Measurements from ENCODE around the gene PHF14.

PHF14 gene

DNA sequence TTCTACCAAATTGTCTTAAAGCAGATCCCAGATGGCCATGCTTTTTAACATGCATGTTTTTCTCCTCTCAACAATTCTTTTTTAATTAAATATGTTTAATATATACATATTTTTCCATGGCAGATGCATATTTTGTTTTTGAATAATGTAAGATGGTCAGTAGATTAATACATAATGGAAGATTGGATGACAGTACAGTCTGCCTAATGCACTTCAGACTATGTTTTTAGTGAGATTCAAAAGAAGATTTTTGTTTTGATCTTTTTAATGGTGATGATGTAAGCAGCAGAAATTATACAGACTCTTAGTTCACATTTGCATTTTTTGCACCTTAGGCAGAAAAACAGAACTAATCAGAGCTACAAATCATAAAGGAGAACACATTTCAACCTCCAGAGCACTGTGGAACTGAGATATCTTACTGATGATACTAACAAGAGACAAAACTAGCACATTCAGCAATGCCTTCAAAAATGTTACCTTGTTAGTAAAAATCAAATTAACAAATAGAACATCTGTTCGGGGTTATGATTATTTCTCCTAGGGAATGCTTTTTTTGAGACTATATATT, 203.4 kb downstream of the PHF14 start:
- no peak for DNase-seq

DNA sequence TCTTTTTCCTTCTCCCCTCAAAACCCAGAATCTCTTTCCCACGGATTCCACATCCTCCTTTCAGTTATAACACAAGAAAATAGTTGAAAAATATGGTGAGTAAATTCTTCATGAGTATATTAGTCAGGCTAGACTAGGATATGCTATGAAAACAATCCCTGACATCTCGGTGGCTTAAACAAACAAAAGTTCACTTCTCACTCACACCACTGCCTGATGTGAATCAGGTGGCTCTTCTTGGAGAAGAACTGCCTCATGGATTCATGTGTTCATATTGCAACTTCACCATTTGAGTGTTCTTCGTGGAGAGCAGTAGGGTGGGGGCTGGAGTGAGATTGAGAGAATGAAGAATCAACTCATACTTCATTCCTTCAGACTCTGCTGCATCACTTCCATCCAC, 204.1 kb downstream of the PHF14 start:
- no peak for DNase-seq

DNA sequence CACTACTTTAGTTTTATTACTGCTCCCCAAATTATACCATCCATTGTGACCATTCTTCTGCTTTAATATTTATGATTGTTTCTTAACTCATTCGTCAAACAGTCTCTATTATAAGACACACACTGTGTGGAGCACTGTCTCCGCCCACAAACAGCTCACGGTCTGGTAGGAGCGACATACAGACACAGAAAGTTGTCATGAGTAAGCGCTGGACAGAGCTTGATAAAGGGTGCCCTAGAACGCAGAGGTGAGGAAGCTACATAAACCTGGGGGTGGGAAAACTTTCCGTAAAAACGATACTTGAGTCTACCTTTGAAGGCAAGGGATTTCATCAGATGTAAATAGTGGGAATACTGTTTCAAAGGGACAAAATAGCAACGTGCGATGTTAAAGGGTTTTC, 207.9 kb downstream of the PHF14 start:
- no peak for DNase-seq

- no peak for DNase-seq
Observed at GRCh38 chr7:11182736-11183135, 209.1 kb downstream of the PHF14 start.

DNA sequence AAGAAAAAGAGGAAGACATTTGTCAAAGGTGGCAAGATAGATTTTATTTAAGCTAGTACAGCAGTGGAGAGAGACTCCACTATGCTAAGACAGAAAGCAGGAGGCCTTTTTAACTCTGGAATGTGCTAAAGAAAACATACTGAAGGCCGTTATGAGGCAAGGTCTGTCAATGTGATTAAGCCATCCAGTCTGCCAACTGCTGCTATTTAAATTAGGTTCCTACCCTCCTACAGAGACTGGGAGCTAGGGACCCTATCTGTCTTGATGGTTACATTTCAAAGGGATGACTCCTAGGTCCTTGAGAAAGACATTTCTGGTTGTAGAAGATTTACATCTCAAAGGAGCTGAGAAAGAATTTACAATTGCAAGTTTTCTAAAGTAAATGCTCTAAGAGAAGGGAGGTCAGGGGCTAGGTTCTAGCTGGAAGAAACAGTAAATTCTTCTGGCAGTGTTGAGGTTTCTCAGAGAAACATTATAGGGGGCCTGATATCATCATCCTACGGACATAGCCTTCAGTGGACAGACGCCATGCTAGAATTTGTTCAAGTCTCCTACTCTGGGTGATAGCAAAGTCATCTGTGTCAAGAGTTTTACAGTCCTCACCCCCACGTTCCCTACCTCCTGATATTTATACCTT, 211.6 kb downstream of the PHF14 start:
- DNase-seq, result no peak

DNA sequence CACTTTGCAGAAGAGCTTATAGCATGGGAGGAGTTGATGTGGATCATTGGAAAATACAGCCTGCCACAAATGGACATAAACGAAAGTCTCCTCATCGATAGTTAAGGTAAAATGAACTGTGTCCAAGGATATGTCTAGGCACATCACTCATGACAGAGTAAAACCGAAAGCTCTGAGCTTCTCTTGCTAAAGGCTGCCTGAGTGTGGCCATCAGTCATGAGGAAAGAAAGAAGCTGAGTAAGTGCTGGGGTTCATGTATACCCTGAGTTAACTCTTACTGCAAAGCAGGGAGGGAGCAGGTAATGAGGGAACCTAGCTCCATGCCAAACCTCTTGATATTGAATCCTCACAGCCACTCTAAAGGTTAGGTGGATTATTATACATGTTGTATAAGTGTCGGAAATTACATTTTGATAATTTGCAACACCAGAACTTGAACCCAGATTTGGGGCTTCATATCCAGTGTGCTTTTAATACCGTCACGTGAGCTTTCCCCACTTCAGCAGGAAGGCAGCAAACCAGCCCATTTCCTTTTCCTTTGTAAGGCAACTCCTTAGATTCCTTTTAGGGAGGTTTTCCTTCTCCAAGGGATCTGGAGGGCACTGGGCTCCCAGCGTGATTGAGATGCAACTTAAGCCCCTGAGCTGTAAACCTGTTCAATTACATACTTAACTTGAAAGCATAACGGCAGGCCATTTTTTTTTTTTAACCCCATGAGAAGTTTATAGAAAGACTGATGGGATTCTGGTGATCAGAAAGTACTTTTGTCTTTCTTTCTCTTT, 215.0 kb downstream of the PHF14 start:
- DNase-seq, result no peak

- DNase-seq, result no peak
Observed at GRCh38 chr7:11191081-11191480, 217.4 kb downstream of the PHF14 start.

GRCh38 chr7:11191574-11192220, 218.0 kb downstream of the PHF14 start:
- no peak for DNase-seq

DNA sequence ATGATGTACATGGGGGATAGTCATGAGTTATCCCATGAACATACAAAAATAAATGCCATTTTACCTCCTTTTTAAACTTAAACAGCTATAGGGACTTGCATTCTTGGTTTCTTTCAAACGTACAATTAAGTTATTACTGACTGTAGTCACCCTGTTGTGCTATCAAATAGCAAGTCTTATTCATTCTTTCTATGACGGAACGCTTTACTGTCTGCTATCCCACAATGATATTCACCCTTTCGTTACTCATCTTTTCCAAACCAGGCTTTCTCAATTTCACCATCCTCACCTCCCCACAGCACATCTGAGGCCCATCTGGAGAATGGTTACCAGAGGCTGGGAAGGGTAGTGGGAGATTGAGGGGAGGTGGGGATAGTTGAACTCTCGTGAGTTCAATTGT, 218.8 kb downstream of the PHF14 start:
- no peak for DNase-seq

DNA sequence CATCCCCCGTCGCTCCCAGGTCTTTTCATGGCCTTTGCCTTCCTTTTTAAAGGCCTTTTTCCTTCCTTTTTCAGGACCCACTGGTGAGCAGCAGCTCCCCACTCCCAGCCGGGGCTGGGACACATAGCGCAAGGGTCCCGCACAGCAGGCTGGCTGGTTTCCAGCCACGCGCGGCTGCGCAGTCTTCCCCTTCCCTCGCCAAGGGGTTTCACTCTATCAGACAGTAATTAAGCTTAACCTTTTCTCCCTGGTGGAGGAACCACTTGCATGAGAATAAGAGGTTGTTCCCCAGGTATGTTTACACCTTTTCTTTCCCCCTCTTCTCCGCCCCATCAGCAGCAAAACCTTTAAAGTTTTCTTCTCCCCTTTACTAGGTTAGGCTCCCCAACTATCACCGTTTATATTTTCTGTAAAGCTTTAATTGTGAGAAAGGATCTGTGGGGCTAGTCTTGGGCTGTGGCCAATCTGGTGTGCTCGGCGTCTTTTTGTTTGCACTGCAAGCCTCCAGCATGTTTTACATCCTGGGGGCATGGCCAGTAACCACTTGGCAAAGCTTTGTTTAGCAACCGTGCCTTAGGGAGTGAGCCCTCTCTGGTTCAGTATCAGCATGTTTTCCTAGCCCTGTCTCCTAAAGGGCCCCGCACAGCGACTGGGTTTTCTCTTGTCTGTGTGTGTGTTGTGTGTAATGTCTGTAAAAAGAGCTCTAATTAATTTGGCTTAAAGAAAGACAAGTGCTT, 219.6 kb downstream of the PHF14 start:
- peak; percentile 20 for DNase-seq

DNA sequence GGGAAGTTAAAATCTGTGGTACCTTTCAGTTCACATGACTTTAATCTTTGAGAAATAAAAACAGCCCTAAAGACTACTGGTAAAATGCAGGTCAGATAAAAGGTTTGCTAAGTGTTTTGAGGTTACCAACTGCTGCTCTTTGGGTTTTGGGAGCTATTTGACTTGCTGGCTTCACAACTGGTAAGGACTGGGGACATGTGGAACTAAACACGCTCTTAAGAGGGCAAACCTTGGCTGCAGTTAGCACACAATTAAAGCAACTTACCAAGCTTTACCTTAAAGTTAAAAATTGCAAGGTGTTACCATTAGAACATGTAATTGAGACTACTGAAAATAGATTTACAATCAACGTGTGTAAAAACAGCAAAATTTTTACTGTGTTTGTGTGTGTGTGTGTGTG, 220.2 kb downstream of the PHF14 start:
- DNase-seq, result no peak

- no peak for DNase-seq
Observed at GRCh38 chr7:11194492-11194891, 220.8 kb downstream of the PHF14 start.

GRCh38 chr7:11195502-11195901, 221.8 kb downstream of the PHF14 start:
- DNase-seq, result no peak

DNA sequence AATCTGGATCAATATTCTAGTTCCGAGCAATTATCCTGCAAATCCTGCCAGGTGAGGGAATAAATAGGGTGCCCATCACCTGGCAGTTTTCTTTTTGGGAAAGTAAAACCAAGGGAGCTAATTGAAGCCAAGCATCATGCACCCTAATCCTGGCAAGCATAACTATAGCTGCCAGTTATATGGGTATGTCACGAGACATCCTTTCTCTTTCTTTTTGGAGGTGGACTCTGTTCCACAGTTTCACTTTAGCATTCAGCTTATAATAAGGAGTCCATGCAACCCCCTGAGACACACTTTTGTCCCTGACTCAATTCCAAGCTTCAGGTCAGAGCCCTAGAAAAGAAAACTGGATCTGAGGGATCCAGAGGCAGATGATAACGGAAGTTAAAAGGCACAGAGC, 222.5 kb downstream of the PHF14 start:
- no peak for DNase-seq

- no peak for DNase-seq
Observed at GRCh38 chr7:11203224-11203623, 229.6 kb downstream of the PHF14 start.

DNA sequence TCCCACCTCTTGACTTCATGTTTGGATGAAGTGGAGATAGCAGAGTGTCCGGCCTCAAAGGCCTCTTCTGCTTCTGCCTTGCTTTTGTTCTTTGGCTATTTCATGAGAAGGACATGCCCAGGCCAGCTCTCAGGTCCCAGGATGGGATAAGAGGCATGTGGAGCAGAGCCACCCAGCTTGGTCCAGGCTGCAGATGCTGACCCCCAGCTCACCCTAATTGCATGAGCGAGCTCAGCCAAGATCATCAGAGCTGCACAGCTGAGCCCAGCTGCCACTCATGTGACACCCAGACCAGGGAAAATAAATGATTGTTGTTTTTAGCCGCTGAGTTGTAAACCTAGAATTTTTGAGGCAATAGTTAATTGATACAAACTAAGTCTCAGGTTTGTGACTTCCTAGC, 230.0 kb downstream of the PHF14 start:
- no peak for DNase-seq

DNA sequence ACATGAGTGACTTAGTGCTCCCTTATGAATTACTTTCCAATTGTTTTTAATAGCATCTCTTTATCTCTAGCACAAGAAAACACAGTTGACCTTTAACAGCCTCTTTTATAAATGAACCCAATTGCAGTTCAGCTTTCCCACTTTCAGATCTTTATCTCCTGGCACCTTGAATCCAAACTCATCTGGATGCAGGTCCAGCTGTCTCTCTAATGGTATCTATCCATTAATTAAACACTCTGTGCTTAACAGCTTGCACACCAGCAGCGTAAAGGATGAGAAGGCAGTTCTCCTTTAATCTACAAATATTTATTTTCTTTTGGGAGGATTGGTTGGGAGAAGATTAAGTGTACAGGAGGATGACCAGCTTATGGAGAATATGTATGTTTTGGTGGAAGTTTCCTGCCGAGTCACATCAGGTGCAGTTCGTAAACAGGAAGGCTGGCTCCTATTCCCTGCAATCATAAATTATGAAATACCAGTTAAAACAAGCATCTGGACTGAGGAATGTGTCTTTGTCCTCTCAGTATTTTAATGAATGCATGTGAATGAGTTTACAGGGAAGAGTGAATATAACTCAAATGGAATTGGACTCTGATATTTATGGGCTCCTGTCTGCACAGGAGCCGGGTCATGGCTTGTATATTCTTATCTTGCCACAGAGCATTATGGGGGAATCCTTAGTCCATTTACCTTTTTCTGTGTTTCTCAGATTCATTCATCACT, 232.7 kb downstream of the PHF14 start:
- DNase-seq, result no peak

DNA sequence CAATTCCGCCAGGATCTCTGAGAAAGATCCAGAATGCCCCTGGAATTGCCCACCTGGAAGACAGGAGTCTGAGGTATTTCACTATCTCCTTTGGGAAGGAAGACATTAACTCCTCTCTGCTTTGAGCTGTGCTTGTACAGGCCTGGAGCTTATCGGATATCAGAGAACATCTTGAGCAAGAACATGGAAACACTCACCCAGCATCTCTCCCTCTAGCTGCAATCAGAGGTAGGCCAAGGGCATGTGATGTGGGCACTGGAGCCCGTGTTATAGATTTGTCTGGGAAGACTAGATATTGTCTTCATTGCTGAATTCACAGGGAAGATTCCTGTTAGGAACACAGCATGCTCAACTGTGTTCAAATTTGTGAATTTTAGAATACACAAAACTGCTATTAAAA, 233.9 kb downstream of the PHF14 start:
- no peak for DNase-seq

- no peak for DNase-seq
Observed at GRCh38 chr7:11208883-11209465, 235.3 kb downstream of the PHF14 start.

DNA sequence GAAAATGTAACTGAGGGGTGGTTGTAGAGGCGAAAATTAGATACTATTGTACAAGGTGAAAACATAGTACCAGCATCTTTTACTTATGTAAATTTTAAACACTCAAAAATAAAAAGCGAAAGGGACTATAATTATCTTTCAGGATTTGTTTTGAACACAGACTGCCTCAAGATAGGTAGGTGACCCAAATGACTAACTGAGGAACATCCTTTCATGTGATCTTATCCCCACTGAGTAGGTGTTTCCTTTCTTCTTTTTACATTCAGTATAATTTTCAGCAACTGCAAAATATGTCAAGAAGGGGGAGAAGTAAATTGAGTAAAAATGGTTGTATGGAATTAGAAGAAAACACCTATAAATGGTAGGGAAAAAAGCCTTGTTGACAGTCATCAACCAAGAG, 236.7 kb downstream of the PHF14 start:
- DNase-seq, result no peak

DNA sequence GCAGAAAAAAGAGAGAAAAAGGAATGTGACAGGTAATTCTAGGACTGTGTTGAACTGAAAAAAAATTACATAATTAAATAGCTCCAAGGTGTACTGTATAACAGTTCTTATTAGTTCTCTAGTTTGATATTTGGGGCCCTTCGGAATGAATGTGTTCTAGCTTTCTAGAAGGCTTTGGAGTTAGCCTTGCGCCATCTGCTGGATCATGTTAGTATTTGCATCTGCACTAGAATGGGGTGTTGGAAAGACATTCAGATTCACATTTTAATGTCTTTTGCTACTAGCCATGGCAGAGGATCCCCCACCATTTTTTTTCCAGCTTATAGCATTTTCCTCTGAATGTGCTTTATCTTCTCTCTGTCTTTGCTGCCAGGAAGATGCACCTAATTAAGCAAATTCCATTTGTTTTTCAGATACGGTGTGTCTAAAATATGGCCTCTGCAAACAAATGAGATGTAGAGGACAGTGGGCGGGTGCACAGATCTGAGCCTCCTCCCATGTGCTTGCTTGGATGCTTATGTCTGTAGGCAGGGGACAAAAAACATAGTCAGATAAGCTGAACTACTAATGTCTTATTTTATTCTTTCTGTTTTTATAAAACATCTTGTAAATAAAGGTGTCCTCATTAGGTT, 238.5 kb downstream of the PHF14 start:
- DNase-seq, result peak; percentile 55

GRCh38 chr7:11212816-11213215, 239.1 kb downstream of the PHF14 start:
- DNase-seq, result no peak
